HCT116 (cell line): ENCODE measurements around the gene CACNA2D3.

Source experiments
- CTCF ChIP-seq, 3 experiments: fragments of 200-600 bp in 1 of 3; sonication (generic) in 1 of 3; IDR thresholded peaks in 2 of 3; conservative IDR thresholded peaks in 1 of 3; 2 replicates each; pipeline ENCODE4 v1.5.1; 2012 to 2017; ENCODE audit warnings: low read depth in 2 of 3, low read length in 2 of 3, antibody characterized with exemption in 1 of 3, borderline replicate concordance in 1 of 3, control low read depth in 1 of 3, mild to moderate bottlenecking in 1 of 3, mixed read lengths in 1 of 3, mixed run types in 1 of 3, moderate library complexity in 1 of 3; ENCODE audit not compliant: insufficient read depth in 1 of 3
- ELF1 ChIP-seq: IDR thresholded peaks from 2 replicates; pipeline ENCODE4 v1.6.1; 2012; ENCODE audit warnings: low read depth, borderline replicate concordance
- RAD21 ChIP-seq: IDR thresholded peaks from 2 replicates; pipeline ENCODE4 v1.6.1; 2012; ENCODE audit warnings: low read depth, mild to moderate bottlenecking
- TF ChIP-seq, protein P1 (sequence below): IDR thresholded peaks from 2 replicates; pipeline ENCODE4 v1.6.1; 2012; ENCODE audit warnings: low read depth
- TF ChIP-seq, protein P2 (sequence below): IDR thresholded peaks from 2 replicates; pipeline ENCODE4 v1.6.1; 2011; ENCODE audit warnings: mild to moderate bottlenecking, low read length, moderate library complexity; ENCODE audit not compliant: insufficient replicate concordance; ENCODE audit errors: extremely low read depth

DNA sequence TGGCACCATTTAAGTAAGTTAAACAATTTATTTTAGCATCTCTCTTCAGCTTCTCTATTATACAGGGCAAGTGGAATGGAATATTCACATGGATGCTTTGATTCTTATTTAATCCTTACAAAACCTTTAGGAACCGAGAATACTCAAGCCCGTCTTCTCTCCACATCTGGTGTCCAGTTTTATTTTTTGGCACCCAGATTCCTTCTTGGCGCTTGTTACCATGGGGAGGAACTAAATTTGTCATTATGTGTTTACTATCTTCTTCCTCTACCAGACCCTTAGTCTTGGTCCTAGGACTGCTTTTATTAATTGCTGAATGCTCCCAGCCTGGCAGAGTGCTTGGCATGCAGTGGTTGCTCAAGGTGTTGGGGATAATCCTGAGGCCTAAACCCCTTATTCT is 138.8 kb downstream of the CACNA2D3 start:
- no peak for TF ChIP-seq ELF1
- TF ChIP-seq CTCF (IDR thresholded peaks at IDR 0.05 in 2 of 3, conservative IDR thresholded peaks at IDR 0.05 in 1 of 3; ENCODE audit: borderline replicate concordance in 1 of 3, insufficient read depth in 1 of 3, low read depth in 2 of 3, low read length in 2 of 3) = no peak
- TF ChIP-seq, protein P1, sequence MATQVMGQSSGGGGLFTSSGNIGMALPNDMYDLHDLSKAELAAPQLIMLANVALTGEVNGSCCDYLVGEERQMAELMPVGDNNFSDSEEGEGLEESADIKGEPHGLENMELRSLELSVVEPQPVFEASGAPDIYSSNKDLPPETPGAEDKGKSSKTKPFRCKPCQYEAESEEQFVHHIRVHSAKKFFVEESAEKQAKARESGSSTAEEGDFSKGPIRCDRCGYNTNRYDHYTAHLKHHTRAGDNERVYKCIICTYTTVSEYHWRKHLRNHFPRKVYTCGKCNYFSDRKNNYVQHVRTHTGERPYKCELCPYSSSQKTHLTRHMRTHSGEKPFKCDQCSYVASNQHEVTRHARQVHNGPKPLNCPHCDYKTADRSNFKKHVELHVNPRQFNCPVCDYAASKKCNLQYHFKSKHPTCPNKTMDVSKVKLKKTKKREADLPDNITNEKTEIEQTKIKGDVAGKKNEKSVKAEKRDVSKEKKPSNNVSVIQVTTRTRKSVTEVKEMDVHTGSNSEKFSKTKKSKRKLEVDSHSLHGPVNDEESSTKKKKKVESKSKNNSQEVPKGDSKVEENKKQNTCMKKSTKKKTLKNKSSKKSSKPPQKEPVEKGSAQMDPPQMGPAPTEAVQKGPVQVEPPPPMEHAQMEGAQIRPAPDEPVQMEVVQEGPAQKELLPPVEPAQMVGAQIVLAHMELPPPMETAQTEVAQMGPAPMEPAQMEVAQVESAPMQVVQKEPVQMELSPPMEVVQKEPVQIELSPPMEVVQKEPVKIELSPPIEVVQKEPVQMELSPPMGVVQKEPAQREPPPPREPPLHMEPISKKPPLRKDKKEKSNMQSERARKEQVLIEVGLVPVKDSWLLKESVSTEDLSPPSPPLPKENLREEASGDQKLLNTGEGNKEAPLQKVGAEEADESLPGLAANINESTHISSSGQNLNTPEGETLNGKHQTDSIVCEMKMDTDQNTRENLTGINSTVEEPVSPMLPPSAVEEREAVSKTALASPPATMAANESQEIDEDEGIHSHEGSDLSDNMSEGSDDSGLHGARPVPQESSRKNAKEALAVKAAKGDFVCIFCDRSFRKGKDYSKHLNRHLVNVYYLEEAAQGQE = no peak
- TF ChIP-seq, protein P2, sequence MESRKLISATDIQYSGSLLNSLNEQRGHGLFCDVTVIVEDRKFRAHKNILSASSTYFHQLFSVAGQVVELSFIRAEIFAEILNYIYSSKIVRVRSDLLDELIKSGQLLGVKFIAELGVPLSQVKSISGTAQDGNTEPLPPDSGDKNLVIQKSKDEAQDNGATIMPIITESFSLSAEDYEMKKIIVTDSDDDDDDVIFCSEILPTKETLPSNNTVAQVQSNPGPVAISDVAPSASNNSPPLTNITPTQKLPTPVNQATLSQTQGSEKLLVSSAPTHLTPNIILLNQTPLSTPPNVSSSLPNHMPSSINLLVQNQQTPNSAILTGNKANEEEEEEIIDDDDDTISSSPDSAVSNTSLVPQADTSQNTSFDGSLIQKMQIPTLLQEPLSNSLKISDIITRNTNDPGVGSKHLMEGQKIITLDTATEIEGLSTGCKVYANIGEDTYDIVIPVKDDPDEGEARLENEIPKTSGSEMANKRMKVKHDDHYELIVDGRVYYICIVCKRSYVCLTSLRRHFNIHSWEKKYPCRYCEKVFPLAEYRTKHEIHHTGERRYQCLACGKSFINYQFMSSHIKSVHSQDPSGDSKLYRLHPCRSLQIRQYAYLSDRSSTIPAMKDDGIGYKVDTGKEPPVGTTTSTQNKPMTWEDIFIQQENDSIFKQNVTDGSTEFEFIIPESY = no peak
- TF ChIP-seq RAD21 = no peak
